Ovary (tissue), 9 donors: ENCODE data around the gene CSRP3. TPM values are rescaled to one million over a fixed set of nuclear protein-coding genes. Genes with fewer than 3 reads are reported as not detected.

Experiments used
- DNase-seq, 5 donors: peaks; one replicate each; pipeline ENCODE4 v3.0.0-alpha.2; 2019 to 2020
- H3K27ac ChIP-seq, 2 donors: fragments of 200-600 bp; one replicate each; pipeline versions ENCODE4 v1.5.1 to v1.8.0; 2019 to 2022
- H3K27me3 ChIP-seq: fragments of 200-600 bp; one replicate; pipeline ENCODE4 v1.8.0; 2022
- H3K36me3 ChIP-seq: fragments of 200-600 bp; sonication (generic); one replicate; pipeline ENCODE4 v1.5.1; 2019
- H3K4me1 ChIP-seq: one replicate; pipeline ENCODE4 v1.8.1; 2013; ENCODE audit warnings: mild to moderate bottlenecking, moderate library complexity; ENCODE audit not compliant: insufficient read depth
- H3K4me3 ChIP-seq: fragments of 200-600 bp; sonication (generic); one replicate; pipeline ENCODE4 v1.5.1; 2017
- H3K9me3 ChIP-seq, 2 donors: fragments of 200-600 bp in 1 of 2; sonication (generic) in 1 of 2; one replicate each; pipeline versions ENCODE4 v1.5.1 to v1.8.1; 2013 to 2019; ENCODE audit warnings: mild to moderate bottlenecking in 1 of 2, moderate library complexity in 1 of 2
- CTCF ChIP-seq, 3 donors: fragments of 450-650 bp in 2 of 3; fragments of 200-600 bp in 1 of 3; IDR thresholded peaks; one replicate each; pipeline versions ENCODE4 v1.5.1 to v1.8.0; 2016 to 2022; ENCODE audit warnings: antibody characterized with exemption in 3 of 3, mild to moderate bottlenecking in 1 of 3
- EP300 ChIP-seq: sonication (generic); formaldehyde crosslinking; IDR thresholded peaks from one replicate; pipeline ENCODE4 v1.6.1; 2017; ENCODE audit warnings: antibody characterized with exemption
- POLR2A ChIP-seq: fragments of 450-650 bp; IDR thresholded peaks from one replicate; pipeline ENCODE4 v1.6.1; 2017; ENCODE audit warnings: antibody characterized with exemption, mild to moderate bottlenecking, moderate library complexity
- WGBS, 3 donors: extraction: QIAGEN DNeasy Blood & Tissue Kit in 1 of 3; methylation state at CpG; one replicate each; pipeline versions ENCODE4 v1.1.5 to v1.1.7; 2013 to 2017; 5-methylcytosine and 5-hydroxymethylcytosine counted together
- intact Hi-C, 4 donors: fragments of 100-400 bp; cut with DNase I; formaldehyde crosslinking; loops; one replicate each; pipeline versions ENCODE4 v1.11.0 to v1.15.1; 2022 to 2023
- polyA plus RNA-seq, 2 donors: library from polyadenylated mRNA; stranded (reverse); fragments of 200-250 nt in 1 of 2; fragments of 350-450 nt in 1 of 2; fragmentation: Illumina TruSeq in 1 of 2; extraction: RNeasy Lipid Tissue Mini Kit (QIAGEN cat#74804) in 1 of 2; gene quantifications; one replicate each; pipeline ENCODE4 v1.2.3, GENCODE V29; 2013 to 2014
- total RNA-seq, 7 donors: library from RNA; depleted of rRNA in 2 of 7; stranded (reverse); fragments of >200 nt in 2 of 7; fragmentation: NEBNext Ultra II Directional in 3 of 7; extraction: Animal tissue kit (Norgen Biotek cat#: 25700) in 3 of 7; gene quantifications; one replicate each; pipeline versions ENCODE4 v1.1.0 to v1.2.4, GENCODE V29; 2016 to 2023
- donor health status: DM: no; HTN: no; CAD: no; lungs with moderate emphysema.
- donor health status: DM: no; HTN: no; CAD: no.
- donor health status: Bipolar disorder and iron deficiency.
- donor health status: DM: yes; HTN: yes; CAD: no.
- donor health status: DM: no; HTN: no; CAD: no.
- donor health status: DM: yes; HTN: yes; CAD: no.

The CSRP3 gene
- total and polyA plus RNA-seq, 9 donors, result 0.07 to 1.0 (median 0.52) TPM; not detected in 5

GRCh38 chr11:19164881-19165280 lies 36.9 kb downstream of the CSRP3 start:
- intact Hi-C loops, result no loop called here
- WGBS, 3 donors, result 84 to 93% (median 88%) methylated on average over 2 of the region's 2 CpGs

GRCh38 chr11:19164230-19164855 lies 37.4 kb downstream of the CSRP3 start:
- Histone ChIP-seq H3K36me3 (no peaks in the 10 kb centered on the region), H3K9me3 (no peaks in the 10 kb centered on the region), H3K27ac (no peak overlapping the region), H3K27me3 (no peaks in the 10 kb centered on the region), H3K4me3 (no peak overlapping the region), H3K4me1 (no peaks in the 10 kb centered on the region)
- no peak for DNase-seq
- no peak for TF ChIP-seq CTCF (IDR thresholded peaks at IDR 0.05)
- no peak for TF ChIP-seq POLR2A
- TF ChIP-seq EP300, result no peak
- 87 to 95% (median 91%) methylated on average over 4 of the region's 4 CpGs for WGBS, 3 donors
- intact Hi-C loops, result no loop called here

More at GRCh38 chr11:19164881-19165280, 36.9 kb downstream of the CSRP3 start:
- DNase-seq, result no peak
- no peaks in the 10 kb centered on the region for H3K9me3 ChIP-seq
- no peak overlapping the region for H3K4me3 ChIP-seq
- no peaks in the 10 kb centered on the region for H3K36me3 ChIP-seq
- no peak for TF ChIP-seq POLR2A
- no peak for TF ChIP-seq CTCF (IDR thresholded peaks at IDR 0.05)
- no peak for TF ChIP-seq EP300
- no peaks in the 10 kb centered on the region for H3K4me1 ChIP-seq
- no peak overlapping the region for H3K27ac ChIP-seq
- no peaks in the 10 kb centered on the region for H3K27me3 ChIP-seq

GRCh38 chr11:19163617-19164016 lies 38.2 kb downstream of the CSRP3 start:
- no peak for DNase-seq
- intact Hi-C loops, result no loop called here
- H3K4me3 ChIP-seq, result no peak overlapping the region
- H3K4me1 ChIP-seq, result no peaks in the 10 kb centered on the region
- H3K36me3 ChIP-seq, result no peaks in the 10 kb centered on the region
- H3K9me3 ChIP-seq, result no peaks in the 10 kb centered on the region
- 84 to 93% (median 91%) methylated on average over 1 of the region's 1 CpG for WGBS, 3 donors
- no peak overlapping the region for H3K27ac ChIP-seq
- no peaks in the 10 kb centered on the region for H3K27me3 ChIP-seq
- TF ChIP-seq POLR2A, result no peak

GRCh38 chr11:19162951-19163505 lies 38.8 kb downstream of the CSRP3 start:
- Histone ChIP-seq H3K9me3 (no peaks in the 10 kb centered on the region), H3K27ac (no peak overlapping the region), H3K4me3 (no peak overlapping the region), H3K27me3 (no peaks in the 10 kb centered on the region), H3K36me3 (no peaks in the 10 kb centered on the region), H3K4me1 (no peaks in the 10 kb centered on the region)
- WGBS, 3 donors, result 90 to 97% (median 96%) methylated on average over 1 of the region's 1 CpG
- TF ChIP-seq CTCF (IDR thresholded peaks at IDR 0.05), result no peak
- no peak for TF ChIP-seq POLR2A
- TF ChIP-seq EP300, result no peak
- DNase-seq, result no peak
- intact Hi-C loops, result no loop called here

- no peaks in the 10 kb centered on the region for H3K27me3 ChIP-seq
- DNase-seq, result no peak
- 95 to 97% (median 96%) methylated on average over 2 of the region's 2 CpGs for WGBS, 3 donors
- TF ChIP-seq CTCF (IDR thresholded peaks at IDR 0.05), result no peak
- TF ChIP-seq POLR2A, result no peak
- TF ChIP-seq EP300, result no peak
- H3K4me1 ChIP-seq, result no peaks in the 10 kb centered on the region
- intact Hi-C loops, result no loop called here
- no peak overlapping the region for H3K4me3 ChIP-seq
- no peak overlapping the region for H3K27ac ChIP-seq
- H3K36me3 ChIP-seq, result no peaks in the 10 kb centered on the region
- no peaks in the 10 kb centered on the region for H3K9me3 ChIP-seq
Observed at GRCh38 chr11:19161651-19162050, 40.1 kb downstream of the CSRP3 start.
